Testis (tissue), 2 donors: ENCODE results near the gene IQCH.
"Not testable (repeated sequence)": the region's sequence is repeated elsewhere in the genome, so short reads cannot be mapped to it uniquely, and the experiment has no call there.

Source experiments
- CTCF ChIP-seq, 3 experiments: fragments of 450-650 bp in 2 of 3; fragments of 200-600 bp in 1 of 3; sonication (generic) in 1 of 3; IDR thresholded peaks; one replicate each; pipeline ENCODE4 v1.5.1; 2016 to 2019; ENCODE audit warnings: antibody characterized with exemption in 3 of 3, mild to moderate bottlenecking in 2 of 3, moderate library complexity in 1 of 3
- POLR2A ChIP-seq: fragments of 450-650 bp; IDR thresholded peaks from one replicate; pipeline ENCODE4 v1.6.1; 2017; ENCODE audit warnings: antibody characterized with exemption, mild to moderate bottlenecking, moderate library complexity

DNA sequence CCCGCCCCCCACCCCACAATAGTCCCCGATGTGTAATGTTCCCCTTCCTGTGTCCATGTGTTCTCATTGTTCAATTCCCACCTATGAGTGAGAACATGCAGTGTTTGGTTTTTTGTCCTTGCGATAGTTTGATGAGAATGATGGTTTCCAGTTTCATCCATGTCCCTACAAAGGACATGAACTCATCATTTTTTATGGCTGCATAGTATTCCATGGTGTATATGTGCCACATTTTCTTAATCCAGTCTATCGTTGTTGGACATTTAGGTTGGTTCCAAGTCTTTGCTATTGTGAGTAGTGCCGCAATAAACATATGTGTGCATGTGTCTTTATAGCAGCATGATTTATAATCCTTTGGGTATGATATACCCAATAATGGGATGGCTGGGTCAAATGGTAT is 193.8 kb downstream of the IQCH start:
- TF ChIP-seq CTCF (IDR thresholded peaks at IDR 0.05); POLR2A: not testable (repeated sequence)
